IPS-NIHi7 (cell line): ENCODE measurements around the gene FBXW4.

Experiments
- DNase-seq: peaks from one replicate; pipeline ENCODE4 v3.0.0; 2012; ENCODE audit warnings: mixed read lengths; ENCODE audit errors: extremely low spot score

FBXW4 gene

DNA sequence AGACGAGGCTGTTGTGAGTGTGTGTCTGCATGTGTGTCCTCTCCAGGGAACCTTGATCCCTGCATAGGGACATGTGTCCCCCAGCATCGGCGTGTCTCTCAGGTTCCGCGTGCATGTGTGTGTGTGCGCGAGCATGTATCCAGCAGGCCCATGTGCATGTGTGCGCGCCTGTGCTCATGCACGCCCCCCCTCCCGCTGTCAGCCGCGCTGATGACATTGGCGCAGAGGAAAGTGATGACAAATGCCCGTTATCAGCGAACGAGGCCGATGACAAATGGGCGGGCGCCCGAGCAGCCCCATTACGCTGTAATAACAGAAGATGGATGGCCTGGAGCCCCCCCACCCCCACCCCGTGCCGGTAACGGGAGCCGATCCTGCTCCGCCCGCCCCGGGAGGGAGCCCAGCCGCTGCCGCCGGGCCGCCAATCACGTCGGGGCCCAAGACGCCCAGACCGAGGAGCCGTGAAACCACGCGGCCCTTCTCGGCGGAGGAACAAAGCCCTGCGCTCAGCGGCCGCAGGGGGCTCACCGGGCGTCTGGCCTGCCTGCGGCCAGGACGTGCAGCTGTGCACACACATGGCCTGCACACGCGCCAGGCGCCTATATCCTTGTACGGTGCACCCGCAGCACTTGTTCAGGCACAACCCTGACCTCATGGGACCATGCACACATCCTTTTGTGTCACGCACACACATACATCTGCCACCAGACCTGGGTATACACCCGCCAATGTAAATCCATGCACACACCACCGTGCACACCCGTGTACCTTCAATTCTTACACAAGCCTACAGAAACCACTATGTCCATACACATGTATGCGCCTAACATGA is 128.4 kb downstream of the FBXW4 start:
- DNase-seq, result peak; percentile 70

DNA sequence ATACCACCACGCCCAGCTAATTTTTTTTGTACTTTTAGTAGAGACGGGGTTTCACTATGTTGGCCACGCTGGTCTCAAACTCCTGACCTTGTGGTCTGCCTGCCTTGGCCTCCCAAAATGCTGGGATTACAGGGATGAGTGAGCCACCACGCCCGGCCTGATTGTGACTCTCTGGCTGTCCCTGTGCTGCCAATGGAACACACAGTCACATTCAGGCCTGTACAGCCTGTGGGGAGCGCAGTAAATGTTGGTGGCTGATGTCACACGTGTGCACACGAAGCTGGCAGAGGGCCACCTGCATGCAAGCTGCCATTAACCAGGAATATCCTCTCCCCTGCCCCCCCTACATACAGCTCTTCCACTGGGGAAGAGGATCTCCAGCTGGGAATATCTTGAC is 129.0 kb downstream of the FBXW4 start:
- DNase-seq, result no peak

DNA sequence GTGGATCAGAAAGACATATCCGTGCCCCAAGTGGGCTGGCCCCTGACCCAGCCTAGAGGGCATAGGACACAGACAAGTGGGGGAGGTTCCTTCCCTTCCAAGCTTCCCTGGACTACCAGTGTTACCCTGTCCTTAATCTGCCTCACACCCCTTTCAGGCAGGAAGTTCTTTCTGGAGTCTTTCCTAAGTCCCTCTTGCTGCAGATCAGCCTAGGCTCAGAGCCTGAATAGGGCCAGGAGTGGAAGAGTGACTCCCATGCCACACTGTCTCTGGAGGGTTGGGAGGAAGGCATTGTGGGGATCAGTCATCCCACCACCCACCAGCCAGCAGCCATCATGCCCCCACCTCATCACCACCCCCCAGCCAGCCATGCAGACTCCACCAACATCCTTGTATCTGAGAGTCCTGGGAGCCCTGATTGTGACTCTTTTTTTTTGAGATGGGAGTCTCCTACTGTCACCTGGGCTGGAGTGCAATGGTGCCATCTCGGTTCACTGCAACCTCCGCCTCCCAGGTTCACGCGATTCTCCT is 129.5 kb downstream of the FBXW4 start:
- no peak for DNase-seq

DNA sequence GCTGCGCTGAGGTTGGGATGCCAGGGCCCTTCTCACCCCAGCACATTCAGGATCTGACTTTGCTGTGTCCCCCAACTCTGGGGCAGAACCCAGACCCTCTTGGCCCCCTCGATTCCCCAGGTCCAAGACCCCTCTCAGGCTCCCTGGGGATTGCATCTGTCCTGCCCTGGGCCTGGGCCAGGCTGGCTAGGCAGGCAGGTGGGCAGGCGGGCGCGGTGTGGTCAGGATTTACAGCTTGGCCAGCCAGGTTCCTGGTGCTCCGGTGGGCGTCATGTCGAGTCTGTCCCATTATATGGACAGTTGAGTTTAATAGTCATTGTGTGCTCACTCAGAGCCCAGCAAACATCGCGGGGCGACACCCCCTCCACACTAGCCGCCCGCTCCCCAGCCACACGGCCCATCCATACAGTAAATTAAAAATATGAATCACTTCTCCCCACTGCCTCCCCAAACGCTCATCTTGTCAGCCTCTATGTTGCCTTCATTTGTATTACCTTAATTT is 130.4 kb downstream of the FBXW4 start:
- DNase-seq, result no peak

DNA sequence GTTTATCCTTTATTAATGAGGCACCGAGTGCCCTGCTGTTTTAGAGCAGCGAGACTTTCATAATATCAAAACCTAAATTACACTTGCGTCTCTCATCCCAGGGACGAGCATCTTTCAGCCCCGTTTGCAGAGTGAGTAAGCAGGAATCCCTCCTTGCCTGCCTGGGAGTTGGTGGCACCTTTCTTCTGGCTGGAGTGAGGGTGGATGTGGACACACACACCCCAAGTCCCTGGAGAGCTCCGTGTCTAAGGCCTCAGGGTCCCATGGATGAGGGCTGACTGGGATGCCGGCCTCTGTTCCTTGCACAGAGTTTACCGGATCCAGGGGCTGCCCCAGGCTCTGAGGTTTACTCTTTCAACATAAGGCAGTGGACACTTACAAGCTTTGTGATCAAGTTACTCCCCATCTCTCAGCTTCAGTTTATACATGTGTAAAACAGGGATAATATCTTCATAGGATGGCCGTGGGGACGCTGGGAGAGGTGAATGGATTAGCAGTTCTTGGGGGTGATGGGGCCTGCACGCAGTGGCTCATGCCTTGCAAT is 131.4 kb downstream of the FBXW4 start:
- DNase-seq, result no peak

DNA sequence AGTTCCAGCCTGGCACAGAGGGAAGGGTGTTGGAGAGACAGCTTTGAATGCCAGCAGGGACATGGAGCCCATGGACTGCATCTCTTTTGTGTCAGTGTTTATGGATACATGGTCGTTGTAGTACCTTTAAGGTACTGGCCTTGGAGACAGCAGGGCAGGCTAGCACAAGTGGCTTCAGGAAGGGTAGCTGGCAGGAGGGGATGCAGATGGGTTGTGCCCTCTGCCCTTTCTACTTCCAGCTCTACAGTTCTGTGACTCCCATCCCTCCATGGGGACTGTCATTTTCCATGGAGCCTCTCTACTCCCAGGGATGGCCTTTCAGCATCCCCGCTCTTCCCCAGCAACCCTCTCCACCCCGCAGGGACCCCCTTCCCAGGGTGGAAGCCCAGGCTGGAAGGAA is 132.0 kb downstream of the FBXW4 start:
- no peak for DNase-seq

DNA sequence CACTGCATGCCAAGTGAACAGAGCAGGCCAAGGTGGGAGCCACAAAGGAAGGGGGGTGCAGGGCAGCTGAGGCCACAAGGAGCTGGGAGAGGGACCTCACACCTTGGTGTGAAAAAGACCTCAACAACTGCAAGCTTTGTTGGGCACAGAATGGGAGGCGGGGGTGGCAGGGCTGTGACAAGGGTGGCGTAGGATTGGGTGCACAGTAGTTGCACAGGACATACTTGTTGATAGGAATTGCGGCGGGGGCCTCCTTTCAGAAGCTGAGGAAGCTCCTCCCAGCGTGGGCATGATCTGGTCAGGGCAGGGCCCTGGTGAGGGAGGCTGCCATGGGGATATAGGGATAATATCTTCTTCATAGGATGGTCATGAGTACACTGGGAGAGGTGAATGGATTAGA is 132.7 kb downstream of the FBXW4 start:
- no peak for DNase-seq

DNA sequence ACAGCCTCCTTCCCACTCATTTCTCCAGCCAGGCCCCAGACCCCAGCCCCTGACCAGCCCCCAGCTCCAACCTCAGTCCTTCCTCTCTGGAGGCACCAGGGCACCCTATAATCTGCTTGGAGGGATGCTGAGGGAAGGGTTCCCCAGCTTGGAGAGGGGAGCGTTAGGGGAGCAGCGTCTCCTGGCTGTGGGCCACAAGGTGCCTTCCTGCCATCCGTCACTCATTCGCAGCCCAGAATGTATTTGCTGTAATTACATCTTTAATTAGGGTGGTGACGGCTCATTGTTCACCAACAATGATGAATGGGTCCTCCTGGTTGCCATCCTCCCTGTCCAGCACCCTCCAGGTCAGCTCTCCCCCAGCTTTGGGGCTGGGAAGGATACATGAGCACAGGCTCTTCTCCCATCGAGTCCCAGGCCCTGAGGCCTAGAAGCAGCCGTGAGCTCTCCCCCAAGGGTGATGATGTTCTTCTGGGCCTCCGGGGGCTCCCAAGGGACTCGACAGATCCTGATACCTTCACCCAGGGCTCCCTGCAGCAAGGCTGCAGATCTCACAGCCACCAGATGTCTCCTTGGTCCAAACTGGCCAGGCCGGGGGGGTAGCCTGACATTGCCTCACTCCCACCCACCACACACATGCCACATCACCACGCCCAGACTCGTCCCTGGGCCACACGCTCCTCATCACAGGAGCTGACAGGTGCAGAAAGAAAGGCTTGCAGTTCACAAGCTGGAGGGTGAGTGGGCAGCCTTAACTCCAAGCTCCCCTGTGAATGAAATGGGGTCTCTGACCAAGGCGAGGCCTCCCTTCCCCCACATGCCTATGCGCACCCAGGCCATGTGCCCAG is 133.7 kb downstream of the FBXW4 start:
- no peak for DNase-seq
